ENCODE data around the gene NOX3. TPM values are rescaled to one million over a fixed set of nuclear protein-coding genes. Genes with fewer than 3 reads are reported as not detected.
A peak's percentile ranks its signal among the peaks of the same experiment; 100 is the strongest.
"Not testable (repeated sequence)": the region's sequence is repeated elsewhere in the genome, so short reads cannot be mapped to it uniquely, and the experiment has no call there.

Gene NOX3
- total and polyA plus RNA-seq, 2 experiments from 2014 or later: not detected

GRCh38 chr6:155481215-155481614 is 25.6 kb upstream of the NOX3 start:
- no peak overlapping the region for H3K9ac ChIP-seq
- H3K4me3 ChIP-seq: 0 out of 2 replicates have a peak overlapping the region, but pooled peaks have one; percentile 2
- H3K9me3 ChIP-seq (ENCODE audit: low read depth): no peaks in the 10 kb centered on the region
- peak overlapping the region; percentile 26 for H2AFZ ChIP-seq
- whole genome bisulfite sequencing, 2 experiments (ENCODE audit: low coverage in 1 of 2, low lambda C conversion rate in 2 of 2, missing lambda C conversion rate in 2 of 2): 1 to 3% methylated on average over 3 of the region's 3 CpGs
- H3K27me3 ChIP-seq (replicated peaks; ENCODE audit: insufficient read depth): no peaks in the 10 kb centered on the region
- H3F3A ChIP-seq (ENCODE audit: insufficient read depth): peaks cover 29% of the 10 kb centered on the region; the same call in 1 of the 2 replicates
- peak overlapping the region; percentile 65 for H3K4me2 ChIP-seq (ENCODE audit: unreplicated experiment)
- H3K4me1 ChIP-seq (ENCODE audit: insufficient read depth): peaks cover 43% of the 10 kb centered on the region
- H3K79me2 ChIP-seq (ENCODE audit: insufficient read depth): no peaks in the 10 kb centered on the region
- no peaks in the 10 kb centered on the region for H3K36me3 ChIP-seq (ENCODE audit: low read depth)
- peak overlapping the region; percentile 10; the same call in 1 of the 2 replicates for H3K27ac ChIP-seq
- no peaks in the 10 kb centered on the region for H3K9me2 ChIP-seq (ENCODE audit: insufficient read depth)
- H4K20me1 ChIP-seq (ENCODE audit: insufficient read depth): no peaks in the 10 kb centered on the region
- TF ChIP-seq EZH2phosphoT487 (IDR thresholded peaks at IDR 0.05; ENCODE audit: insufficient read depth, low read depth) (peak; percentile 50; the same call in 1 of the 2 replicates), EZH2 (IDR thresholded peaks at IDR 0.05; ENCODE audit: insufficient read depth, poor library complexity, severe bottlenecking) (no peak)
- in situ Hi-C loops (cut with MboI): no loop called here
- peak; percentile 71 for DNase-seq

- DNase-seq: no peak
Observed at GRCh38 chr6:155473741-155474140, 18.1 kb upstream of the NOX3 start.

GRCh38 chr6:155472886-155473285 is 17.2 kb upstream of the NOX3 start:
- no peaks in the 10 kb centered on the region for H3K9me2 ChIP-seq (ENCODE audit: insufficient read depth)
- H3K27me3 ChIP-seq (replicated peaks; ENCODE audit: insufficient read depth): no peaks in the 10 kb centered on the region
- no peak for TF ChIP-seq EZH2 (IDR thresholded peaks at IDR 0.05; ENCODE audit: insufficient read depth, poor library complexity, severe bottlenecking)
- no peak for TF ChIP-seq EZH2phosphoT487 (IDR thresholded peaks at IDR 0.05; ENCODE audit: insufficient read depth, low read depth)
- no peak overlapping the region for H3K9ac ChIP-seq
- 47 to 50% methylated on average over 1 of the region's 1 CpG for WGBS, 2 experiments (ENCODE audit: low coverage in 1 of 2, low lambda C conversion rate in 2 of 2, missing lambda C conversion rate in 2 of 2)
- H3F3A ChIP-seq (ENCODE audit: insufficient read depth): no peaks in the 10 kb centered on the region
- in situ Hi-C loops (cut with MboI): no loop called here
- H3K36me3 ChIP-seq (ENCODE audit: low read depth): no peaks in the 10 kb centered on the region
- no peak overlapping the region for H3K27ac ChIP-seq
- peak; percentile 40 for DNase-seq
- no peaks in the 10 kb centered on the region for H3K79me2 ChIP-seq (ENCODE audit: insufficient read depth)
- no peaks in the 10 kb centered on the region for H3K9me3 ChIP-seq (ENCODE audit: low read depth)
- peaks cover 5% of the 10 kb centered on the region; the same call in 1 of the 2 replicates for H3K4me1 ChIP-seq (ENCODE audit: insufficient read depth)
- no peaks in the 10 kb centered on the region for H4K20me1 ChIP-seq (ENCODE audit: insufficient read depth)
- no peak overlapping the region for H3K4me2 ChIP-seq (ENCODE audit: unreplicated experiment)
- H2AFZ ChIP-seq: peak overlapping the region; percentile 16; the same call in 1 of the 2 replicates
- H3K4me3 ChIP-seq: no peak overlapping the region

More at GRCh38 chr6:155473741-155474140, 18.1 kb upstream of the NOX3 start:
- Histone ChIP-seq H3K4me1 (ENCODE audit: insufficient read depth) (peaks cover 5% of the 10 kb centered on the region; the same call in 1 of the 2 replicates), H3K27me3 (replicated peaks; ENCODE audit: insufficient read depth) (no peaks in the 10 kb centered on the region), H3K9me2 (ENCODE audit: insufficient read depth) (no peaks in the 10 kb centered on the region), H3K9me3 (ENCODE audit: low read depth) (no peaks in the 10 kb centered on the region), H3K4me2 (ENCODE audit: unreplicated experiment) (no peak overlapping the region), H4K20me1 (ENCODE audit: insufficient read depth) (no peaks in the 10 kb centered on the region), H3K27ac (no peak overlapping the region), H3K36me3 (ENCODE audit: low read depth) (no peaks in the 10 kb centered on the region), H2AFZ (no peak overlapping the region), H3K4me3 (no peak overlapping the region), H3K79me2 (ENCODE audit: insufficient read depth) (no peaks in the 10 kb centered on the region), H3F3A (ENCODE audit: insufficient read depth) (no peaks in the 10 kb centered on the region), H3K9ac (no peak overlapping the region)
- TF ChIP-seq EZH2 (IDR thresholded peaks at IDR 0.05; ENCODE audit: insufficient read depth, poor library complexity, severe bottlenecking) (no peak), EZH2phosphoT487 (IDR thresholded peaks at IDR 0.05; ENCODE audit: insufficient read depth, low read depth) (no peak)
- in situ Hi-C loops (cut with MboI): no loop called here
- WGBS, 2 experiments (ENCODE audit: low coverage in 1 of 2, low lambda C conversion rate in 2 of 2, missing lambda C conversion rate in 2 of 2): 80 to 87% methylated on average over 8 of the region's 8 CpGs

- H3K27ac ChIP-seq; H3K36me3 ChIP-seq (ENCODE audit: low read depth); DNase-seq; H3K4me3 ChIP-seq; H3K4me1 ChIP-seq (ENCODE audit: insufficient read depth); H3F3A ChIP-seq (ENCODE audit: insufficient read depth); H2AFZ ChIP-seq; H4K20me1 ChIP-seq (ENCODE audit: insufficient read depth); H3K4me2 ChIP-seq (ENCODE audit: unreplicated experiment); H3K9me3 ChIP-seq (ENCODE audit: low read depth); H3K9me2 ChIP-seq (ENCODE audit: insufficient read depth); H3K27me3 ChIP-seq (replicated peaks; ENCODE audit: insufficient read depth); H3K79me2 ChIP-seq (ENCODE audit: insufficient read depth); in situ Hi-C loops (cut with MboI); H3K9ac ChIP-seq: not testable (repeated sequence)
- WGBS, 2 experiments (ENCODE audit: low coverage in 1 of 2, low lambda C conversion rate in 2 of 2, missing lambda C conversion rate in 2 of 2): 71 to 76% methylated on average over 5 of the region's 5 CpGs
Observed at GRCh38 chr6:155470979-155471616, 15.5 kb upstream of the NOX3 start.

- DNase-seq; H3K9ac ChIP-seq; H3K9me2 ChIP-seq (ENCODE audit: insufficient read depth); H3F3A ChIP-seq (ENCODE audit: insufficient read depth); H2AFZ ChIP-seq; H3K4me2 ChIP-seq (ENCODE audit: unreplicated experiment); H4K20me1 ChIP-seq (ENCODE audit: insufficient read depth); H3K9me3 ChIP-seq (ENCODE audit: low read depth); H3K4me3 ChIP-seq; H3K79me2 ChIP-seq (ENCODE audit: insufficient read depth); H3K27ac ChIP-seq; H3K27me3 ChIP-seq (replicated peaks; ENCODE audit: insufficient read depth); in situ Hi-C loops (cut with MboI); H3K36me3 ChIP-seq (ENCODE audit: low read depth); H3K4me1 ChIP-seq (ENCODE audit: insufficient read depth): not testable (repeated sequence)
- WGBS, 2 experiments (ENCODE audit: low coverage in 1 of 2, low lambda C conversion rate in 2 of 2, missing lambda C conversion rate in 2 of 2): 87 to 91% methylated on average over 3 of the region's 3 CpGs
Observed at GRCh38 chr6:155468543-155468942, 12.9 kb upstream of the NOX3 start.

Measured in GM23248 (cell line).